Karpas-422 (cell line): ENCODE data around the gene MYCBPAP. TPM values are rescaled to one million over a fixed set of nuclear protein-coding genes. Genes with fewer than 3 reads are reported as not detected.

Source experiments
- DNase-seq: peaks from one replicate; pipeline ENCODE4 v3.0.0-alpha.2; 2015
- H2AFZ ChIP-seq: fragments of 200-600 bp; sonication (generic); 2 replicates; pipeline ENCODE4 v1.6.1; 2014; ENCODE audit warnings: antibody characterized with exemption, low read length, mixed read lengths
- H3K27ac ChIP-seq: fragments of 200-600 bp; sonication (generic); 2 replicates; pipeline ENCODE4 v1.5.1; 2014; ENCODE audit warnings: mild to moderate bottlenecking, low read length, moderate library complexity
- H3K27me3 ChIP-seq: fragments of 200-600 bp; sonication (generic); 2 replicates; pipeline ENCODE4 v1.6.1; 2014; ENCODE audit warnings: low read length, mixed read lengths
- H3K36me3 ChIP-seq: fragments of 200-600 bp; sonication (generic); 2 replicates; pipeline ENCODE4 v1.6.1; 2014; ENCODE audit warnings: low read length, mixed read lengths; ENCODE audit not compliant: insufficient read depth
- H3K4me1 ChIP-seq: fragments of 200-600 bp; sonication (generic); 2 replicates; pipeline ENCODE4 v1.6.1; 2014; ENCODE audit warnings: mild to moderate bottlenecking, low read length, mixed read lengths
- H3K4me2 ChIP-seq: fragments of 200-600 bp; sonication (generic); 2 replicates; pipeline ENCODE4 v1.6.1; 2014; ENCODE audit warnings: low read length, low read depth, mild to moderate bottlenecking; ENCODE audit not compliant: poor library complexity, severe bottlenecking
- H3K4me3 ChIP-seq: fragments of 200-600 bp; sonication (generic); 2 replicates; pipeline ENCODE4 v1.5.1; 2014; ENCODE audit warnings: mild to moderate bottlenecking, antibody characterized with exemption, low read length, mixed read lengths
- H3K79me2 ChIP-seq: fragments of 200-600 bp; sonication (generic); 2 replicates; pipeline ENCODE4 v1.6.1; 2014; ENCODE audit warnings: mild to moderate bottlenecking, low read length, mixed read lengths
- H3K9ac ChIP-seq: fragments of 200-600 bp; sonication (generic); 2 replicates; pipeline ENCODE4 v1.6.0; 2014; ENCODE audit warnings: low read length
- H3K9me2 ChIP-seq: fragments of 200-600 bp; sonication (generic), shearing (Covaris generic); replicated peaks from 2 replicates; pipeline ENCODE4 v1.6.0; 2014; ENCODE audit warnings: mild to moderate bottlenecking, low read length, moderate library complexity; ENCODE audit not compliant: insufficient read depth
- H3K9me3 ChIP-seq: fragments of 300-700, 200-600 bp; sonication (generic); 2 replicates; pipeline ENCODE4 v1.6.1; 2014; ENCODE audit warnings: low read length, mixed read lengths
- H4K20me1 ChIP-seq: fragments of 200-600 bp; sonication (generic); 2 replicates; pipeline ENCODE4 v1.6.1; 2014; ENCODE audit warnings: mild to moderate bottlenecking, antibody characterized with exemption, low read length, low read depth; ENCODE audit not compliant: insufficient read depth
- total RNA-seq: library from RNA; depleted of rRNA; stranded (reverse); fragments of >200 nt; shearing (Covaris generic); gene quantifications from 2 replicates; pipeline ENCODE4 v1.2.3, GENCODE V29; 2014; ENCODE audit warnings: low replicate concordance

Gene MYCBPAP
- total RNA-seq, 1 experiment from 2014 or later = 2.0 TPM

GRCh38 chr17:50464121-50464520 is 44.1 kb upstream of the MYCBPAP start:
- no peak overlapping the region for H3K9ac ChIP-seq
- H3K9me3 ChIP-seq = no peaks in the 10 kb centered on the region
- H3K9me2 ChIP-seq = no peaks in the 10 kb centered on the region
- no peaks in the 10 kb centered on the region for H3K79me2 ChIP-seq
- DNase-seq = no peak
- H4K20me1 ChIP-seq = no peaks in the 10 kb centered on the region
- H3K27ac ChIP-seq = no peak overlapping the region
- H2AFZ ChIP-seq = no peak overlapping the region
- H3K36me3 ChIP-seq = no peaks in the 10 kb centered on the region
- no peak overlapping the region for H3K4me3 ChIP-seq
- no peaks in the 10 kb centered on the region for H3K27me3 ChIP-seq
- 0 out of 2 replicates have a peak, but pooled peaks cover 4% of the 10 kb centered on the region for H3K4me1 ChIP-seq
- no peak overlapping the region for H3K4me2 ChIP-seq

- Histone ChIP-seq H3K27me3 (no peaks in the 10 kb centered on the region), H3K27ac (no peak overlapping the region), H3K9me2 (no peaks in the 10 kb centered on the region), H3K4me3 (no peak overlapping the region), H3K9me3 (no peaks in the 10 kb centered on the region), H3K36me3 (no peaks in the 10 kb centered on the region), H2AFZ (no peak overlapping the region), H4K20me1 (no peaks in the 10 kb centered on the region), H3K4me2 (no peak overlapping the region), H3K4me1 (no peaks in the 10 kb centered on the region), H3K79me2 (no peaks in the 10 kb centered on the region), H3K9ac (no peak overlapping the region)
- no peak for DNase-seq
These were observed 43.5 kb upstream of the MYCBPAP start for GRCh38 chr17:50464736-50465135.

- no peak overlapping the region for H3K4me3 ChIP-seq
- no peaks in the 10 kb centered on the region for H3K36me3 ChIP-seq
- H2AFZ ChIP-seq = no peak overlapping the region
- H3K9me3 ChIP-seq = no peaks in the 10 kb centered on the region
- no peaks in the 10 kb centered on the region for H3K9me2 ChIP-seq
- H3K4me1 ChIP-seq = no peaks in the 10 kb centered on the region
- no peaks in the 10 kb centered on the region for H3K27me3 ChIP-seq
- H3K9ac ChIP-seq = no peak overlapping the region
- H3K79me2 ChIP-seq = no peaks in the 10 kb centered on the region
- DNase-seq = no peak
- no peak overlapping the region for H3K27ac ChIP-seq
- H4K20me1 ChIP-seq = no peaks in the 10 kb centered on the region
- no peak overlapping the region for H3K4me2 ChIP-seq
These were observed 43.1 kb upstream of the MYCBPAP start for GRCh38 chr17:50465171-50465570.

- Histone ChIP-seq H3K27me3 (no peaks in the 10 kb centered on the region), H3K36me3 (no peaks in the 10 kb centered on the region), H3K4me1 (no peaks in the 10 kb centered on the region), H3K79me2 (no peaks in the 10 kb centered on the region), H3K4me3 (no peak overlapping the region), H3K9me3 (no peaks in the 10 kb centered on the region), H3K4me2 (no peak overlapping the region), H2AFZ (no peak overlapping the region), H3K9ac (no peak overlapping the region), H3K9me2 (no peaks in the 10 kb centered on the region), H4K20me1 (no peaks in the 10 kb centered on the region), H3K27ac (no peak overlapping the region)
- DNase-seq = no peak
These were observed 42.6 kb upstream of the MYCBPAP start for GRCh38 chr17:50465635-50466034.

GRCh38 chr17:50466371-50467113 is 41.7 kb upstream of the MYCBPAP start:
- Histone ChIP-seq H3K9ac (no peak overlapping the region), H4K20me1 (no peaks in the 10 kb centered on the region), H2AFZ (no peak overlapping the region), H3K9me3 (no peaks in the 10 kb centered on the region), H3K36me3 (no peaks in the 10 kb centered on the region), H3K4me2 (no peak overlapping the region), H3K4me3 (no peak overlapping the region), H3K4me1 (no peaks in the 10 kb centered on the region), H3K79me2 (no peaks in the 10 kb centered on the region), H3K27ac (no peak overlapping the region), H3K27me3 (no peaks in the 10 kb centered on the region), H3K9me2 (no peaks in the 10 kb centered on the region)
- DNase-seq = no peak

GRCh38 chr17:50467114-50467854 is 41.0 kb upstream of the MYCBPAP start:
- no peak overlapping the region for H3K27ac ChIP-seq
- H3K9me3 ChIP-seq = no peaks in the 10 kb centered on the region
- no peak for DNase-seq
- H4K20me1 ChIP-seq = no peaks in the 10 kb centered on the region
- no peaks in the 10 kb centered on the region for H3K4me1 ChIP-seq
- no peak overlapping the region for H3K4me2 ChIP-seq
- H3K9ac ChIP-seq = no peak overlapping the region
- no peaks in the 10 kb centered on the region for H3K27me3 ChIP-seq
- no peaks in the 10 kb centered on the region for H3K9me2 ChIP-seq
- H3K4me3 ChIP-seq = no peak overlapping the region
- H3K36me3 ChIP-seq = no peaks in the 10 kb centered on the region
- H3K79me2 ChIP-seq = no peaks in the 10 kb centered on the region
- H2AFZ ChIP-seq = no peak overlapping the region

GRCh38 chr17:50467855-50468303 is 40.4 kb upstream of the MYCBPAP start:
- H3K36me3 ChIP-seq = no peaks in the 10 kb centered on the region
- H3K27ac ChIP-seq = no peak overlapping the region
- no peak for DNase-seq
- no peaks in the 10 kb centered on the region for H3K79me2 ChIP-seq
- H3K9ac ChIP-seq = no peak overlapping the region
- no peak overlapping the region for H2AFZ ChIP-seq
- H3K27me3 ChIP-seq = no peaks in the 10 kb centered on the region
- no peak overlapping the region for H3K4me3 ChIP-seq
- H3K9me2 ChIP-seq = no peaks in the 10 kb centered on the region
- H3K4me2 ChIP-seq = no peak overlapping the region
- no peaks in the 10 kb centered on the region for H3K4me1 ChIP-seq
- H3K9me3 ChIP-seq = no peaks in the 10 kb centered on the region
- no peaks in the 10 kb centered on the region for H4K20me1 ChIP-seq

- no peaks in the 10 kb centered on the region for H3K27me3 ChIP-seq
- H3K4me1 ChIP-seq = no peaks in the 10 kb centered on the region
- no peak within 1 kb of the TSS for H2AFZ ChIP-seq
- H3K36me3 ChIP-seq = no peaks in the 10 kb centered on the region
- no peaks in the 10 kb centered on the region for H3K79me2 ChIP-seq
- no peak within 1 kb of the TSS for H3K4me2 ChIP-seq
- H3K9me3 ChIP-seq = no peaks in the 10 kb centered on the region
- no peak for DNase-seq
- no peak within 1 kb of the TSS for H3K4me3 ChIP-seq
- H3K27ac ChIP-seq = no peak within 1 kb of the TSS
- H3K9ac ChIP-seq = no peak within 1 kb of the TSS
- no peaks in the 10 kb centered on the region for H4K20me1 ChIP-seq
- no peaks in the 10 kb centered on the region for H3K9me2 ChIP-seq
These were observed 39.7 kb upstream of the MYCBPAP start, which contains the start of gene CHAD for GRCh38 chr17:50468304-50469207. Gene CHAD, minus strand, starts transcription at chr17:50468880. Its CDS starts 67 bp downstream, at chr17:50468813.
